GM21717 (cell line): ENCODE data around the gene ZHX3.

Source experiments
- ATAC-seq: cut with Tn5 transposase; IDR thresholded peaks from one replicate; pipeline ENCODE4 v1.9.1; 2021; ENCODE audit warnings: mild to moderate bottlenecking, moderate library complexity; ENCODE audit not compliant: unreplicated experiment

The ZHX3 gene

DNA sequence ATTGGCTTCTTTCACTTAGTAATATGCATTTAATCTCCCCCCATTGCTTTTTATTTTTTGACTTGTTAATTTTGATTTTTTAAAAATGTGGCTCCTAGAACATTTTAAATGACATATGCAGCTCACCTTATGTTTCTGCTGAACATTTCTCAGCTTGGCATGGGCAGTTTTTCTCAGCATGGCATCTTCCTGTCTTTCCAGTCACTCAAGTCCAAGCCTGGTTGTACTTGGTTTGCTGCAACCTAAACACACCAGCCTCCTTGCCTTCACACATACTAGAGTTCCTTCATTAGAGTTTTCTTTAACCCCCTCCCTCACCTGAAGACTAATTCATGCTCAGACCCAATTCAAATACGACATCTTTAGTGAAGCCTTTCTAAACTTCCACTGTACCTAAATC is 86.4 kb downstream of the ZHX3 start:
- ATAC-seq = no peak

DNA sequence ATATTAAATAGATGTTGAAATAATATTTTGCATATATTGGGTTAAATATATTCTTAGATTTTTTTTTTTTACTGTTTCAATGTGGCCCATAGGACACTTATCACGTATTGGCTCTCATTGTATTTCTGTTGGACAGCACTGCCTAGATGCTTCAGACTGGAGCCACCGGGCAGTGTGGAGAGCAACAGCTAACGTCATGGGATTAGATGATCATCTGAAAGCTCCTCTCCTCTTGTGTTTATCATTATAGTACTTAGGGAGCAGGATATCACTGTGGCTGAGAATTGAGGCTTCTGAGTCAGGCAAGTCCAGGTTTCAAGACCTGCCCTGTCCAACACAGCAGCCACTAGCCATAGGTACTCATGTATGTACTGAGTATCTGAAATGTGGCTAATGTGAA is 87.4 kb downstream of the ZHX3 start:
- ATAC-seq = no peak

DNA sequence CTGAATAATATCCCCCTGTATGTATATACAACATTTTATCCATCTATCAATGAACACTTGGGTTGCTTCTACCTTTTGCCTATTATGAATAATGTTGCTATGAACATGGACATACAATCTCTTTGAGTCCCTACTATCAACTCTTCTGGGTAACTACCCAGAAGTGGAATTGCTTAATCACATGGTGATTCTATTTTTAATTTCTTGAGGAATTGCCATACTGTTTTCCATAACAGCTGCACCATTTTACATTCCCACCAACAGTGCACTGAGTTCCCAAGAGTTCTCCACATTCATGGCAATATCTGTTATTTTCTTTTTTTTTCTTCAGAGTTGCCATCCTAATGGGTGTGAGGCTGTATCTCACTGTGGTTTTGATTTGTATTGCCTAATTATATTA is 88.3 kb downstream of the ZHX3 start:
- no peak for ATAC-seq

DNA sequence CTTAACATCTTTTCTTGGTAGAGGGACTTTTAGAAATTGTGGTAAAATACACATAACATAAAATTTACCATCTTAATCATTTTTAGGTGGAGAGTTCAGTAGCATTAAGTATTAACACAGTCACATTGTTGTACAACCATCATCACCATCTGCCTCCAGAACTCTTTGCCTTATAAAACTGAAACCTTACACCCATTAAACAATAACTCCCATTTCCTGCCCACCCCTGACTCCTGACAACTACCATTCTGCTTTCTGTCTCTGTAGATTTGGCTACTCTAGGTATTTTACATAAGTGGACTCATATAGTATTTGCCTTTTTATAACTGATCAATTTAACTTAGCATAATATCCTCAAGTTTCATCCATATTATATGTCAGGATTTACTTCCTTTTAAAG is 88.7 kb downstream of the ZHX3 start:
- ATAC-seq = no peak

DNA sequence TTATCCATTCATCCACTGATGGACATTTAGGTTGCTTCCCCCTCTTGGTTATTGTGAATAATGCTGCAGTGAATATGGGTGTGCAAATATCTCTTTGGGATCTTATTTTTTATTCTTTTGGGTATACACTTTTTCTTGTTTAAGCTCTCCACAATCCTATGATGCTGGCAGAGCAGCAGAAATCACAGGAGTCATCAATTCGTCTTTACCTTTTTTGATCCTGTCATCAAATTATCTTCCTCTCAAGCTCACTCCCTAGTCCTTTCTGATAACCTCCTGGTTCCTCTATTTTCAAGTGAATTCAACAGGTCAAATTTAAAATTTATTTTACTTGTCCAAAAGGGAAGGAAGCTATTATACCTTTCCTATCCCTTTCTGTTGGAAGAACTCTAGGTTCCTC is 91.1 kb downstream of the ZHX3 start:
- no peak for ATAC-seq

DNA sequence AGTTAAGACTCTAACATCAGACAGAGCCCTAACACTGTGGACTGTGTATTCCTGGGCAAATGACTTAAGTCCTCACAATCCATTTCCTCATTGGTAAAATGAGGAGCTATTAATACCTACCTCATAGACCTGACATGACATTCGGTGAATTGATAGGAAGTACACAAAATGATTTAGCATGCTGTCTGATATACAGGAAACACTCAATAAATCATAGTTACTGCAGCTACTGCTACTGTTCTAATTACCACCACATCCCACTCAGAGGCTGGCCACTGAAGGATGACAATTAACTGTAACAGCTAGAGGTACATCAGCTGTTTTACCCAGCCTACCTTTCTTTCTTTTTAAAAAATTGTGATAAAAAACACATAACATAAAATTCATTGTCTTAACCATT is 92.4 kb downstream of the ZHX3 start:
- no peak for ATAC-seq

DNA sequence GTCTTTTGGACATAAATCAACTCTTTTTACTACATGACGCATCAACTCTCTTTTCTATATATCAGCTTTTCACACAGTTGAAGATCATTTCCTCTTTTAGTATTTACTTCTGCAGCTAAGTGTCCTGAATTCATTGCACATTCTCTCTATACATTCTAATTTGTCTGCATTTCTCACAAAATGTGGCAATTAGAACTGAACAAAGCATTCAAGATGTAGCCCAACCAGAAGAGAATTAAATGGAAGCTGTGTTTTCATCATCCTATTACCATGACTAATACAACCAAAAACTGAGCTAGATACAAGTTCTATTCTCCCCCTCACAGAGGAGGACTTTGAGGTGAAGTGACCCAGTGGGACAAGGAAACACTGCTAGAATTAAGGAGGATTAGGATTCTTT is 93.2 kb downstream of the ZHX3 start:
- no peak for ATAC-seq

DNA sequence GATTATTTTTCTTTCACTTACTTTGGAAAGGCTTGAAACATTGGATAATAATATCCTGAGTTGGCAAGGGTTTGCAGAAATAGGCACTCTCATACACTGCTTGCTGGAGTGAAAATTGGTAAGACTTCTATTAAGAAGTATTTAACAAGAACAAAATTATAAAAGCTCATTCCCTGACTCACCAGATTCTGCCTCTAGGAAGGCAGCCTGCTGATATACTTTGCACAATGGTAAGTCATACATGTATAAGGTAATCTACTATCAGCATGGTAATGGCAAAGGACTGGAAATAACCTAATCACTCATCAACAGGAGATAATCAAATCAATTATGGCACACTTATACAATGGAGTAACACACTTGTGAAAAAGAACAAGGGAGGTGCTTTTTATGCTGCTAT is 94.4 kb downstream of the ZHX3 start:
- no peak for ATAC-seq

DNA sequence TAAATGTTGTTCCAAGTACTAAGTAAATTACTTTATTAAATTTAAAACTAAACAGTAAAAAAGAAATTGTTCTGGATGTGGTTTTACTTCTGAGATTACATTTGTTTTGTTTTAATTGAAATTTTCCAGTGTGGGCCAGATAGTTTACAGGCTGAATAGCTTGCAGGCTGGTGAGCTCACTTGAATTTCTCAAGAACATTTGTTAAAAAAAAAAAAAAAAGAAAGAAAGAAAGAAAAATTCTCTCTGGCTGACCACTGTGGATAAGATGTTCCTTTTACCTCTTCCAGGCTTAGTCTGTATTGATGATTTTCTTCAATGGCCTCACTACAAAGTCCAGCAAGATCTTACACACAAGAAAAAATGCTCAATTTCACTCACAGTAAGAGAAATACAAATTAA is 94.8 kb downstream of the ZHX3 start:
- ATAC-seq = no peak

DNA sequence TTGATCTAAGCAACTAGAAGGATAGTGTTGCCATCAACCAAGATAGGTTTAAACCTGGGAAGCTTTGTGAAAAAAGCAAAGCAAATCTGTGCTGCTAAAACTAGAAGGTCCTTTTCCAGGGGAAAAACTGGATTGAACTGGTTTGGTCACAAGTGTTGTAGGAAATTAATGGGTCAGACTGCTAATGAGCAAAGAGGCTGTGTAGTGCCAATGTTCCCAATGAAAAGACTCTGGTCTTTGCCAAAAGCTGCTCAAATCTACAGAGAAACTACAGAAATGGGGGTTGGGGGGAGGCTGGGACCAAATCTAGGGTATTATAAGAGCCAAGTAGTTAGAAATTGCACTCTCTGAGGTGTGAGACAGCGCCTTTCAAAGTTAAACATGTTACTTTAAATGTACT is 95.2 kb downstream of the ZHX3 start:
- ATAC-seq = no peak

DNA sequence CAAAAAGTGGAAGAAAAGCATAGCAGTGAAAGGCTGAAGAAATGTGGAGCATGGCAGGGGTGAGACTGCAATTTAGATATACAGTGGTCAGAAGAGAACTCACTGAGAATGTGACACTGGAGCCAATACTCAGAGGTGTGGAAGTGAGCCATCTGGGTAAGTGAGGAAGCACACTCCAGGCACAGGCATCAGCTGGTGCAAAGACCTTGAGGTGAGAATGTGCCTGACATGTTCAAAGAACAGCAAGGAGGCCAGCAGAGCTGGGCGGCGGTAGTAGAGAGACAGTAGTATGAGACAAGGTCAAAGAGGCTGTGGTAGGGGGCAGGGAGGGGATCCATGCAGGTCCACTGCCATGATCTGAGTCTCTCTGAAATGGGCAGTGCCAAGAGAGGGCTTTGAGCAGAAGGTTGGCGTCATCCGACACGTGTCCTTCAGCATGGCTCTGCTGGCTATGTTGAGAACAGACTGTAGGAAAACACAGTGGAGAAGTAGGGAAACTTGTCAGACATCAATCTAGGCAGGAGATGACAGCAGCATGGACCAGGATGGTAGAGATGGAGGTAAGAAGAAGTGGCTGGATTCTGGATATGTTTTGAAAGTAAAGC is 95.8 kb downstream of the ZHX3 start:
- no peak for ATAC-seq

DNA sequence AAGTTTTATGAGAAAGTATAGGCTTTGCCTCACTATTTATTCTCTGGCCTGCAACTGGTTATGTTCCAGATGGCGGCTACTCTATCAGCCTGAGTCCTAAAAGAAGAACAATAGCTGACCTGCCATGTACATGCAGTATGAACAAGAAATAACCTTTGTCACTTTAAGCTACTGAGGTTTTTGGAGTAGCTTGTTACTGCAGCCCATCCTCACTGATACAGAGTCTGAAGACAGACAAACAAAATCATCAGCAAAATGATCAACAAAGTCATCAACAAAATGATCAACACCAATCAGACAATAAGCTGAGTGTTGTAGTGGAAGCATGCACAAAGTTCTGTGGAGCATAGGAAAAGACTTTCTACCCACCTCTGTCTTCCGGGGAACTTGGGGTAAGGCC is 97.7 kb downstream of the ZHX3 start:
- ATAC-seq = no peak

DNA sequence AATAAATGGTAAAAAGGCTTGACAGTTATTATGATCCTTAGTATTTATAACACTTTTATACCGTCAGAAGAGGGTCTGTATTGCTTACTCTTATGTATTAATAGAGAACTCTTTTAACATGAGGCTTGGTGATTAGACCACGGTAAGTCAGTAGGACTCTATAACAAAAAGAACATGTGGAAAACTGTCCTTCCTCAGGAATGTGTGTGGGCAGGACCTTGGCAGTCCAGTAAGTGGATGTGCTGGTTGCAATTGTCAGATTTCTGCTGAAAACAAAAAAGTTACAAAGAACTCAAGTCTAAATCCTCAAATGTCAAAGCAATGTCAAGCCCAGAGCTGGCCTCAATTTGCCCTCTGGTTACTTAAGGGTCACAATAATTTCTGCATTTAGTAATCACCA is 99.1 kb downstream of the ZHX3 start:
- no peak for ATAC-seq

DNA sequence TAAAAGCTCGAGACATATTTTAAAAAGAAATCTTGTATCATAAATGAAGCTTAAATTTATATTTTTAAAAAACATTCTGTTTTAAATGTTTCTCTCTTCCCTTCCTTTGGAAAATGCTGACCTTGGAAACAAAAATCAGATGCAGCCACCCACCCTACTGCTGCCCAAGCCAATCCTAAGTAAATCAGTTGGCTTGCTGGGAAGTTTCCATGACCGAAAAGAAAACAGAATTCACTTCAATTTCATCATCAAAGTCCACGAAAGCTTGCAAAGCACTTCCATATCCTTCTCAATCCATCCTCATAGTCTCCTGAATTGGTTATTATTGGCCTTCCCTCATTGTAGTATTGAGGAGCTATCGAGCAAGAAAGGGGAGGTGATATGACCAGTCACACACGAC is 100.1 kb downstream of the ZHX3 start:
- ATAC-seq = no peak

DNA sequence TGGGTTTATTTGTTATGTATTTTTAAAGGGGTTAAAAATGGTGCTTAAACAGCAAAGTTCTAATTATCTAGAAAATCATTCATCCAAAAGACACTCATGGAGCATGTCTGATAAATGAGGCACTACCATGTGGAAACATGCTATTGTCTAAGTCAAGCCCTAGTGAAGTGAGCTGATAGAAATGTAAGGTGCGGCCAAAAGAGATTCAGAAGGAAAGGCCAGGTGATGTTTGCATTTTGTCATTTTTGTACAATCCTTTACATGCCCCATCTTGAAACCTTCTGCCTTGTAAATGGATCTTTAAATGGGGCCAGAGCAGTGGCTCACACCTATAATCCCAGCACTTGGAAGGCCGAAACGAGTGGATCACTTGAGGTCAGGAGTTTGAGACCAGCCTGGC is 102.9 kb downstream of the ZHX3 start:
- no peak for ATAC-seq

DNA sequence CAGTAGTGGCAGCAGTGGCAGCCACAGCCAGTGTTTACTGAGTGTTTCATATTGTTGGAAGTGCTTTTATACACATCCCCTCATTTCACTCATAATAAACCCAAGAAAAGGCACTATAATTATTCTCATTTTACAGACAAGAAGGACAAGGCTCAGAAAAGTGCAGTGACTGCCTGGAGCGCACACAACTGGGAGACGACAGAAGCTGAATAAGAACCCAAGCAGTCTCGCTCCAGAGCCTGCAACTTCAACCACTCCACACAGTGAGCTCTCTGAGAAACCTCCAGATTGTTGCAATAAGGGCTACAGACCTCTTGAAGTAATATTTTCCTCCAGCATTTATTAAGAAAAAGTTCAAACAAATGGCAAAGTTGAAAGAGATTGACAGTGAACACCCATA is 103.3 kb downstream of the ZHX3 start:
- ATAC-seq = no peak

DNA sequence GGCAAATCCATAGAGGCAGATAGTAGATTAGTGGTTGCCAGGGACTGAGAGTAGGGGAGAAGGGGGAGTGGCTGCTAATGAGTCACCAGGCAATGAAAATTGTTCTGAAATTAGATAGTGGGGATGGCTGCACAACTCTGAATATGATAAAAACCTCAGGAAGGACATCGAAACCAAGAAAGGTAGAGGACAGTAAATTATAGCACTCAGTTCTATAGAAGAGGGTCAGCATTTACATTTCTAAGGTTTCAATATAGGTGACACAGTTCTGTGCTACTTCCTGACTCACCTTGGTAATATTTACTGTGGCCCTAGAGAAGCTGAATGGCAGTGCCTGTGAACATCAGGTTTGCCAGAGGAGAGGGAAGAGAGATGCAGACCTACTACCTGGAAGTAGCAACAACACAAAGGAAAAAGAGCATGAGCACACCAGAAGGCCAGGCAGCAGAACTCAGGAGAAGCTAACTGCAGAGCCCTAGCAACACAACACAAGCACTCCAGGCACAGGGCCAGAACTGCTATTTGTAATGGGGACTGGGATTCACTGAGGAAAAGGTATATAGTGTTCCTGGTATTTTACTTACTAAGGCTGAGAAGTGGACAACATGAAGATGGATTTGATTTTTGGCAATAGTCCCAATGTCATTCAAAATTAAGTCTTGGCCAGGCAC is 104.2 kb downstream of the ZHX3 start:
- no peak for ATAC-seq

DNA sequence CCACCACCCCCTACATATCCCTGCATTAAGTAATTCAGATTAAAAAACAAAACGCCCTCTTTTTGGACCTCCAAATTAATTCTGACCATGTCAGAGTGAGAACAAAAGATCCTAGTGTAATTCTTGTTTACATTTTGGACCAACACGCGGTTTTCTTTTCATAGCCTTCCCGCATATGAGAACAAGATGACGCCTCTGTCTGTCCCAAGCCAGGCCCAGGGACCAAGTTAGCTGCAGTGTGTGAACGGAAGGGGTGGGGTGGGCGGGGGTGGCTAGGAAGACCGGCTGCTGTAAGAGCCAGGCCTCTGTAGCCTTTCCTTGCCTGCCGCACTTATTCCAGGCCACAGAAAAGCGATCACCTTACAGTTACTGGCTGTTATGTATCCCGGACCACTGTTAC is 112.2 kb downstream of the ZHX3 start:
- ATAC-seq = no peak

DNA sequence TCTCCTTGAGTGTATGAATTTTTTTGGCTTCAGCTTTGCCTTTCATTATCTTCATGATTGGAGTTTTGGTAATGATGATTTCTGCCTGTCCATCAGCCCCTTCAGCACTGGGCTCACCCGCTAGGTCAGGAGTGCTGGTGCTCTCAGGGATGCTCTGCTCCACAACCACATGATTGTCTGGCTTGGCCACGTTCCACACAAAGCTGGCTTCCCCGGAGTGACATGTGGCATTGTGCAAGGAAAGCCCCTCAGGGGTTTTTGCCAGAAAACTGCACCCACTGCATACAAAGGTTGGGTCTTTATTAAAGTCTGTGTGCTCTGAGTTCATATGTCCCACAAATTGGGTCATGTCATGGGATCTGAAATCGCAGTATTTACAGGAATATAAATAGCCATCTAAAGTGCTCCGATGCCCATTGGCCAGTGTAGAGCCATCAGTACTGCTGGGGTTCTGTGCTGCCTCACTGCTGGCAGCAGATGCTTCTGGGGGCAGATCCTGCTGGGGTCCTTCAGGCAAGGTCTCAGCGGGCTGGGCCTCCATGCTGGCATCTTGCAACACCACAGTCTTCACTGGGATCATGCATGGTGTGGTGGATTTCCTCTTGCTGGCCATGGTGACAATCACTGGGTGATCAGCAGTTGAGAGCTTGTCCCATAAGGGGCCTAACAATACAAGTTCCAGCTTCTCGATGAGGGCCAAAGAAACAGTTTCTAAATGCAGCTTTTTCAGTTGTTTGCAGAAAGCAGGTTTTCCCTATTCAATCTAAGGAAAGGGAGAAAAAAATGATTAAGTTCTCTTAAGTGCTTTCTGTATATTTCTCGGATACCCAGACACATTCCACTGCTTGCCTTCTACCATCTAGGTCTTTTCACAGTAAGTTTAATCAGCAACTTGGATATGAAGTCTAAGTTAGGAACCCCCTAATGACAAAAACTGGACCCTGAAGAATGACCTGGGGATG is 112.9 kb downstream of the ZHX3 start:
- ATAC-seq = no peak

DNA sequence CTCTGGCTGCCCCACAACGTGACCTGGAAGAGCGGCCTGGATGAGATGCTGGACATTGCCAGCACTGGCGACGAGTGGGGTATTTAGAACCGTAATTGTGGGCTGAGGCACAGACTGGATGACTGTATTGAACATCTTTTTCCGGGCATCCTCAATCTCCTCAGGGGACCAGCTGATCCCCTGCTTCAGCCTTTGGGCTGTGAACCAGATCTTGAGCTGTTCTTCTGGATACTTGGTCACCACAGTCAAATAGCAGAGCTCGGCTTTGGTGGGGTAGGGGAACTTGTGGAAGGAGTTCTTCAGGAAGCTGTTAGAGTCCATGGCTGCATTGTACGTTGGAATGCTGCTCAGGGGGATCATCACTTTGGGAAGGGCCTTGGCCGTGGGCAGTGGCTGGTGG is 113.9 kb downstream of the ZHX3 start:
- no peak for ATAC-seq

DNA sequence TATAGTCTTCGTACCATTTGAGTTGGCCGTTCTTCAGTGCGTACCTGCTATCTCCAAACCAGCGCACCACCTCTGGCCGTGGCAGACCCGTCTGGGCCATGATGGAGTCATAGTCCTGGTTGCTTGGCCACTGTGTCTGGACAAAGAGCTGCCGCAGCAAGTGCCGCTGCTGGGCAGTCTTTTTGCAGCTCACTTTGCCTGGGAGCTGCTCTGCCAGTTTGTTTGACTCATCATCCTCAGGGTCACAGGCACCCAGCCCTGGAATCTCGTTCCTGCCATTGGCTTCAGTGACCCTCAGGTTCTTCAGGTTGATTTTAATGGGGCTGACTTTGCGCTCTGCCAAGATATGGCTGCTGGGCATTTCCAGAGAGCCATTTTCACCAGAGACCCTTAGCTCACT is 115.1 kb downstream of the ZHX3 start:
- ATAC-seq = no peak

DNA sequence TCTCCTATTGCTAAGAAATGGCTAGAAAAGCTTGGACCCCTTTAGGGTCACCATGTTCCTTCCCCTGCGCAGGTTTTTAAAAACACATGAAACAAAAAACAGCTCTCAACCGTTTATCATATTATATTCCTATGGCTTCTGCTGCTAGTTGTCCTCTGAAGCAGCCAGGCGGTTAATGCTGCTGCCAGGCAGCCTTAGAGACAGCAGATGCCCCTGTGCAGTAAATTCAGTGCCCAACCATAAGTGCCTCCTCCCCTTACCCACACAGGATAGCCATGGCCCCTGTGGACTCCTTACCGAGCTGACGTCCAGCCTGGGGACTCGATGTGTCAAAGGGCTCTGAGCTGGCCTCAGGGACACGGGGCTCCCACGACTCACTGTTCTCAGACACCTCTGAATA is 115.8 kb downstream of the ZHX3 start:
- no peak for ATAC-seq
